ENCODE data around the gene DDTL. TPM values are rescaled to one million over a fixed set of nuclear protein-coding genes. Genes with fewer than 3 reads are reported as not detected.

The DDTL gene
- total RNA-seq, 2 experiments from 2014 or later: not detected

DNA sequence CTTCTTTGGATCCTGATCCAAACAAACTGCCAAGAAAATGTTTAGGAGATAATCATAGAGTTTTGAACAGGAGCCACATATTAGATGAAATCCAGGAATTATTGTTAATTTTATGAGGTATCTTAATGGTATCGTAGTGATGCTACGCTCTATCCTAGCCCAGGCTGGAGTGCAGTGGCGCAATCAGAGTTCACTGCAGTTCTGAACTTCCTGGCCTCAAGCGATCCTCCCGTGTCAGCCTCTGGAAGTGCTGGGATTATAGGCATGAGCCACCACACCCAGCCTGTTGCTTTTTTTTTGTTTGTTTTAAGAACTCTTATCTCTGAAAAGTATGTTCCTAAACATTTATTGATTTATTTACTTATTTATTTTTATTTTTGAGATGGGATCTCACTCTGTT is 36.2 kb downstream of the DDTL start:
- ChIA-PET CTCF (interaction anchor here (0.7 kb wide), 1 partner anchor 10 kb away, joined by 5 read pairs; no protein-coding TSS in a partner anchor), POLR2A (no interaction called here)

DNA sequence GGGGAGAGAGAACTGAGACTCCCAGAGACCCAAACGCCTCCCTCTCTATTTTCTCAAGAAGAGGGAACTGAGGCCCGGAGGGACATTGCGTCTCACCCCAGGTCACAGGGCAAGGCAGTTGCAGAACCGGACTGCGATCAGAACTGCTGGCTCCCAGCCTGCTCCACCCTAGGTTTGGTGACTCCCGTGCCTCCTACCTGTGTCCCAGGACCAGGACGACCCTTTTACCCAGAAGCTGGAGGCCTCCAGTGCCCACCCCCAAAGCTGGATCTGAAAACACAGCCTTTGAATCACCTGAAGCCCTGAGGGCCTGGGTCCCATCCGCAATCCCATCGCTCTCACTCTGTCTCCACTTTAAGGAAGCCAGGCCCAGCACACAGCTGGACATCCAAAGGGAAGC is 37.2 kb downstream of the DDTL start:
- ChIA-PET CTCF (no interaction called here), POLR2A (no interaction called here)

DNA sequence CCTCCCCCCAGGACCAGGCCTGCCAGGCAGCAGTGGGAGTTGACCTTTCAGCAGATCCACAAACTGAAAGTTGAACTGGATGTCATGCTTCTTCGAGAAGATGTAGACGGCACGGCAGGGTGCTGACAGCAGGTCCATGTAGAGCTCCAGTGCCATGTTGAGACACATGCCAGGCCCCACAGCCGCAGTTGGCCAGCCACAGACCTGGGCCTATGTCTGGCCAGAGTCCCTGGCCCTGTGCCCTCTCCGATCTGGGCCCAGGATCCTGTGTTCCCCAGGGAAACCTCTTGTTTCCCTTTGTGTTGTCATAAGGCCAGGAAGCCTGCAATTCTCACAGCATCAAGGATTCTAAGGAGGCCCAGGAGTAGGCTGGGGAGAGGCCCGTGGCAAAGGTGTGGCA is 38.5 kb downstream of the DDTL start, which contains the start of gene GSTT4:
TSS of gene GSTT4 (minus strand) at position 253 of the 400 bp plus-strand sequence. CDS start at position 156, 97 bp downstream.
- POLR2A ChIA-PET: no interaction called here

DNA sequence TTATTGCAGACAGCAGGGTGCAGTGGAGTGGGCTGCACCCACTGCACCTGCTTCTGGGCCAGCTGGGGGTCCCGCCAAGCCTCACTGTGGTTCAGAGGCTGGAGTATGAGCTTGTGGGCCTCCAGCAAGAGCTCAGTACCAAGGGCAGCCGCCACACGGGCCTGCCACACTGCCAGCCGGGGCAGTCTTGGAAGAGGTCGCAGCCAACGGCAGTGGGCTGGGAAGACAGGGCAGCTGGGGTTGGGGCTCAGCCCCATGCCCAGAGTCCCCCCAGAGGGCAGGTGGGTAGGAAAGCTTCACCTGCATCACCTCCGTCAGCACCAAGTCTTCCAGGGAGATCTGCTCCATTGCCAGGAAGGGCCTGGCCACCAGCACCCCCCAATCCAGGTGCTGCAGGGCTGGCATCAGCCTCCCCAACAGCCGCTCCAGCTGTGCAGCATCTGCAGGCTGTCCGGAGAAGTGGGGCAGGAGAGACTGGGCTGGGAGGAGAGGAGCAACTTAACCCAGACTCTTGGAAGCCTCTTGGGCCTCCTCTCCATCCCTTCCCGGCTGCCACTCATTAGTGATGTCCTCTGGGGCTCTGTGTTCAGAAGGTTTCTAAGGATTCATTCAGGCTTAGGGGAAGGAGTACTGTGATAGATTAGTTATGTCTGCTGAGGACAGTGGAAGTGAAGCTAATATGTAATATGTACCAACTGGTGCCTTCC is 39.7 kb downstream of the DDTL start:
- POLR2A ChIA-PET: no interaction called here
- CTCF ChIA-PET: no interaction called here

More for the DNA sequence above, 38.5 kb downstream of the DDTL start, which contains the start of gene GSTT4:
- CTCF ChIA-PET: no interaction called here

DNA sequence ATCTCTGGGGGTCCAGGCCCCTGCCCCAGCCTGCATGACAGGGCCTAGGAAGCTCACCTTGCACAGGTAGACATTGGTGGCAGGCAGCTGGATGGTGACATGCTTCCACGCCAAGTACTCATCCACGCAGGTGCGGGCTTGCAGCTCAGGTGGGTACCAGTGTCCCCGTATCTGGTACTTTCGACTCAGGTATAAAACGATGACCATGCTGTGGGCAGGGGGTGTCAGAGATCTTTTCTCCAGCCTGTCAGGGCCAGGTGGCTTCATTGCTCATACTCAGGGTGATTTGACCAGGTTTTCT is 40.2 kb downstream of the DDTL start:
- ChIA-PET CTCF (no interaction called here), POLR2A (no interaction called here)

DNA sequence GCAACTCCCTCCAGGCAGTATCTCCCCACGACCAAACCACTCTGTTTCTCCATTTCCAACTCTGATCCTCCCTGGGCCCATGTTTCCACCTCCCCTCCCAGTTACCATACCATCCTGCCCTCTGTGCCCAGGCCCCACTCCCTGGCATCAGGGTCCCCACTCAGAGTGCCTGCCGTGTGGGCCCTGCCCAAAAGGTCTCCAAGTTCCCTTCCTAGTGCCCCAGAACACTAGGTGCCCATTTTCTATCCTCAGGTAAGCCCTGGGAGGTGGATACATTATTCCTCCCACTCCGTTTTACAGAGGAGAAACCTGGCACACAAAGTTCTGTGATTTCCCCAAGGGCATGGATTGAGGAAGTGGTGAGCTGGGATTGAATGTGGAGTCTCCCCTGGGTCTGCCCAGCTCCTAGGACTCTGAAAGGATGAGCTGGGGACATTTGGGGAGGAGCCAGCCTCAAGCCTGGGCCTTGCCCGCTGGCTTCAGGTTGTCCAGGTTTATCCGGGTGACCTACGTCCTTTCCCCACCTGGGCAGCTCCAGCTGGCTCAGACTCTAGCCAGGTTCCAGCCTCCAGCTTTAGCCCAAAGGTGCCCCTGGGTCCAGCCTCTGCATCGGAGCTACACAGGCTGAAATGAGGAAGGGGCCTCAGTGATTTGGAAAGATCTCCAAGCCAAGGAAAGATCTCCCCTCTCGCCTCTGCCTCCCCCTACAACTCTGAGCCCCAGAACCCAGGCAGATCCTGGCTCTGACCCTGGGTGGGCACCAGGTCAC is 40.7 kb downstream of the DDTL start:
- POLR2A ChIA-PET: interaction anchor here (0.5 kb wide), 1 partner anchor 54 kb away, joined by 6 read pairs; no protein-coding TSS in a partner anchor
- CTCF ChIA-PET: interaction anchor here (0.5 kb wide), 1 partner anchor 74 kb away, joined by 3 read pairs; no protein-coding TSS in a partner anchor

DNA sequence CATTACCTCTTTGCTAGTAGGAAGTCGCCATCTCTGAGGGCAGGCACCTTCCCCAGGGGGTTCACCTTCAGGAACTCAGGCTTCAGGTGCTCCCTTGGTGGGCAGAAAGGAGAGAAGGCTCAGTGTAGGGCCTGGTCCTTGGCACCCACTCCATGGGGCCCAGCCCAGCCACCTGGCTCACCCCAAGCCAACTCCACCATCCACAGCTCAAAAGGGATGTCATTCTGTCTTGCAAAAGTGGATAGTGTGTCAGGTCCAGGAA is 41.3 kb downstream of the DDTL start:
- ChIA-PET CTCF (interaction anchor here (0.5 kb wide), 1 partner anchor 74 kb away, joined by 3 read pairs; no protein-coding TSS in a partner anchor), POLR2A (interaction anchor here (0.5 kb wide), 1 partner anchor 54 kb away, joined by 6 read pairs; no protein-coding TSS in a partner anchor)

DNA sequence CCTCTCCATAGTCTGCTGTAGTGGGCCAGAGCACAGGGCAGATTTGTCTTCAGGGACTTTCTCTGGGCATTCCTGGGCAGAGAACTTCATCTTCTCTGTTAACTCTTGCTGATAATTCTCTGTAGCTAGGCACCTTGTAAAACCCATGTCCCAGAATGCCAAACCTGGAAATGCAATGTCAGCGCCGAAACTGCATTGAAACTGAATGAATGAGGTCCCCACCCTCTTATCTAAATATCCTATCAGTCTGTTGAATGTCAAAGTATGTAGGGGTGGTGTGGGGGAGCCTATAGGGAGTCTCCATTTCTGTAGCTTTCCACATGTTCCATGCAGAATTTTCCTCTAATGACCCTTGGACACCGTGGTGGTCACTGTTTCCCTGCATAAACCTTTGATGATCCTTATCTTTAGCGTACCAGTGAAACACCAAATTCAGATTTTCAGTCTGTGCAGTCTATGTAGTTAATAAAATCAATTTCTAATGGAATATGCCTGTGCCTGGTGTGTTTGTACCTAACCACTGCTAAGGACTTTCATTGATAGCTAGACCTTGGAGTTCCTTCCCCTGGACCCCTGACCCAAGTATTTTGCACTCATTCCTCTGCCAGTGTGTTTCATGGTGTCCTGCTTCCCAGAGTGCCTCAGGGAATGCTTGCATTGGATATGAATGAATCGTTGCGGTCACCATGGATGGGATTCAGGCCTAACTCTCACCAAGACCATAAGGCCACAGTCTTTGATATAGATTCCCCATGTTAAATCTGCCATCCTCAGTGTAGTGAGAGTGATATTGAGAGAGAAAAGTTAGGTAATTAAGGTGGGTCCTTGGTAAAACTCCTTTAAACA is 41.9 kb downstream of the DDTL start:
- POLR2A ChIA-PET: no interaction called here
- CTCF ChIA-PET: no interaction called here

DNA sequence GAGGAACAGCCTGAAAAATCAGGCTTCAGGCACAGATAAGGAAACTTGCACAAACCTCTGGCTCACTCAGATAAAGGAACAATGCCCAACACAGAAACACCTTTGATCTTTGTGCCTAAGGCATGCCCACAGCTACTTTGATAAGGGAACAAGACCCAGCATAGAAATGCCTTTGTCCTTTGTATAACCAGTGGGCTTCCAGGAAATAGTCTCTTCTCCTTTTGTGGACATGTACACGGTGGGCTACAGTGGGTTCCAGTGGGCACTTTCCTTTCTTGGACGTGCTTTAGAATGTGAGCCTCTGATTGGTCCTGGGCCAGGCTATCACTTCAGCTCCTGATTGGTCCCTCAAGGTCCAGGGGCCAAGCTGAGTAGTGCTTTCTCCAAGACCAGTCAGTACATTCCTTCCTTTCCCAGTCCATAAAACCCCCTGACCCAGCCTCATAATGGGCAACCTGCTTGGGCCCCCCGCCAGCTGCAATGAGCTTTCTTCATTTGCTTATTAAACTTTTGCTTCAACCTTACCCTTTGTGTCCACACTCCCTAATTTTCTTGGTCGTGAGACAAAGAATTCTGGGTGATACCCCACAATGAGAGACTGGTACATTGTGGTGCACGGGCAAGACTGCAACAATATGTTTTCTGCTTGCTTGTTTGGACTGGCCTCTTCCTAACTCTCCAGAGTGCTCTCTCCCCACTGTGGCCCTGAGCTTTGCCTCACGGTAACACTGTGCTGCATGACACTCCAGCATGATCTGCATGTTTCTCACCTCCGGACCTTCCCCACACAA is 42.7 kb downstream of the DDTL start:
- CTCF ChIA-PET: interaction anchor here (1.2 kb wide), 1 partner anchor 47 kb away, joined by 3 read pairs; no protein-coding TSS in a partner anchor
- POLR2A ChIA-PET: no interaction called here

DNA sequence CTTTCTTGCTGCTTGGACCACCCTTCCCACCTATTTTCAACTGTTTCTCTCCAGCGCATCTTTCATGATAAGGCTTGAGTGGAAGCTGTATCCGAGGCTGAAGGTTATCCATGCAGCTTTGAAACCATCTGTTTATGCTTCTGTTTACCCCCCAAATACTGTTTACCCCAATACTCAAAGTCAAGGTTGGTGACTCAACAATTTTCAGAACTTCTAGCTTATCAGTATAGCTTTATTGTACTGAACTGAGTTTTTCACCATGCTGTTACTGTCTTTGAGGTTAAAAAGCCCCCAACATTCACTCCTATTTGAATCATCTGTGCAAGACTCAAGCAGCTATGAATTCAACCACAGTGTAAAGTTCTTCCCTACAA is 43.3 kb downstream of the DDTL start:
- ChIA-PET POLR2A (interaction anchor here (1.7 kb wide), 1 partner anchor 152 kb away, joined by 10 read pairs; the partner anchor contains the start of gene SLC2A11), CTCF (interaction anchor here (0.8 to 1.4 kb wide), 3 partner anchors 46 to 169 kb away, joined by 3 to 5 read pairs (median 3); no protein-coding TSS in a partner anchor)

DNA sequence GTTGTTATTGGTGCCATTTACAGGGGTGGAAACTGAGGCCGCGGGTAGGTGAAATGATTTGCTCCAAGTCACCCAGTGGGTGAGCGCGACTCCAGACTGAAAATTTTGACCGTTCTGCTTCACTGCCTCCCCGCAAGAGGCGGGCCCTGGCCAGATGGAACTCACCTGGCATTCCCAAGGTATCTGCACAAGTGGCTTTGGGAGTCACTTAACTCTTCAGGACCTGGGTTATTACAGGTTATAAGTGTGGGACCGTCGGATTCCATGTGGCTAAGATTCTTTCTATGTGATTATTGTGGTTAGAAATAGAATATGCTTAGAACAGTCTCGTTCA is 45.0 kb downstream of the DDTL start:
- POLR2A ChIA-PET: interaction anchor here (0.6 to 1.7 kb wide), 2 partner anchors 154 to 544 kb away, joined by 3 to 10 read pairs; partner anchors contain the start of genes GUCD1 and SLC2A11
- CTCF ChIA-PET: interaction anchor here (1.1 kb wide), 2 partner anchors 28 to 118 kb away, joined by 3 read pairs; no protein-coding TSS in a partner anchor

DNA sequence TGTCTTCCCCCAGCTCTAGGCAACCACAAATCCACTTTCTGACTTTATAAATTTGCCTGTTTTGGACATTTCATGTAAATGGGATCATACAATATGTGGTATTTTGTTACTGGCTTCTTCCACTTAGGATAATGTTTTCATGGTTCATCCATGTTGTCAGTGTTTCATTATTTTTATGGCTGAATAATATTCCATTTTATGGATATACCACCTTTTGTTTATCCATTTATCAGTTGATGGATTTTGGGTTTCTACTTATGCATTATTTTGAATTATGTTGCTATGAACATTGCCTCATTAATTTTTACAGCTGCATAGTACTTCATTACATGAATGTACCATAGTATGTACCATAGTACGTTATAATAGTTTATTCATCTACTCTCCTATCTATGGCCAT is 49.5 kb downstream of the DDTL start:
- CTCF ChIA-PET: interaction anchor here (0.6 kb wide), 1 partner anchor 313 kb away, joined by 3 read pairs; no protein-coding TSS in a partner anchor
- POLR2A ChIA-PET: no interaction called here

DNA sequence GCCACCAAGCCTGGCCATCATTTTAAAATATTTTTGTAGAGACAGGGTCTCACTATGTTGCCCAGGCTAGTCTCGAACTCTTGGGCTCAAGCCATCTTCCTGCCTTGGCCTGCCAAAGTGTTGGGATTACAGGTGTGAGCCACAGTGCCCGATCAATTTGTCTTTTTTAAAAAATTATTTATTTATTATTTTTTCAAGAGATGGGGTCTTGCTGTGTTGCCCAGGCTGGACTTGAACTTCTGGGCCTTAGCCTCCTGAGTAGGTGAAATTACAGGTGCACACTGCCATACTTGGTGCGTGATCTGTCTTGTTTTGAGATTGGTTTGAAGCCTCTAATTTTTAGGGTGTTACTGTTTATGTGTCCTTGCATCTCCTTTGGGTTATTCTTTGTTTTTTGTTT is 54.6 kb downstream of the DDTL start:
- ChIA-PET POLR2A (no interaction called here), CTCF (no interaction called here)

Other genes starting within 250 kb of the DDTL start
- gene ZNF70, start 215.8 kb upstream of the DDTL start, total RNA-seq: 1 to 10 TPM; 3.4 to 3.5 TPM
- gene VPREB3, start 212.5 kb upstream of the DDTL start, total RNA-seq: not detected
- under 1 TPM; 0.78 to 0.84 TPM for gene C22orf15, start 203.9 kb upstream of the DDTL start, total RNA-seq
- gene CHCHD10, start 198.9 kb upstream of the DDTL start, total RNA-seq: 100 to 1,000 TPM; 191 to 203 TPM
- gene MMP11, start 194.0 kb upstream of the DDTL start, total RNA-seq: under 1 TPM; 0.42 to 0.74 TPM
- gene SMARCB1, start 179.9 kb upstream of the DDTL start, total RNA-seq: 100 to 1,000 TPM; 102 to 104 TPM
- gene DERL3, start 127.9 kb upstream of the DDTL start, total RNA-seq: 1 to 10 TPM; 6.7 to 8.1 TPM
- 1 to 10 TPM; 8.0 to 8.1 TPM for gene SLC2A11, start 109.0 kb upstream of the DDTL start, total RNA-seq
- gene MIF, start 72.5 kb upstream of the DDTL start, total RNA-seq: 1,000 to 10,000 TPM; 1,115 to 1,141 TPM
- not detected for gene GSTT2B, start 5.7 kb upstream of the DDTL start, total RNA-seq
- 100 to 1,000 TPM; 108 to 110 TPM for gene DDT, start 7.6 kb downstream of the DDTL start, total RNA-seq
- gene GSTT2, start 13.2 kb downstream of the DDTL start, total RNA-seq: not detected
- gene GSTT4, start 38.6 kb downstream of the DDTL start, total RNA-seq: not detected
- 10 to 100 TPM; 71.0 to 73.1 TPM for gene CABIN1, start 44.4 kb downstream of the DDTL start, total RNA-seq
- under 1 TPM; 0.42 to 0.53 TPM for gene SUSD2, start 214.6 kb downstream of the DDTL start, total RNA-seq

All from activated CD8-positive, alpha-beta memory T cell treated with anti-CD3 and anti-CD28 coated beads for 36 hours (primary cell).